ENCODE measurements around the gene PELI2. TPM values are rescaled to one million over a fixed set of nuclear protein-coding genes. Genes with fewer than 3 reads are reported as not detected.

The PELI2 gene
- total RNA-seq, 2 experiments from 2014 or later: 2.5 to 3.6 TPM

DNA sequence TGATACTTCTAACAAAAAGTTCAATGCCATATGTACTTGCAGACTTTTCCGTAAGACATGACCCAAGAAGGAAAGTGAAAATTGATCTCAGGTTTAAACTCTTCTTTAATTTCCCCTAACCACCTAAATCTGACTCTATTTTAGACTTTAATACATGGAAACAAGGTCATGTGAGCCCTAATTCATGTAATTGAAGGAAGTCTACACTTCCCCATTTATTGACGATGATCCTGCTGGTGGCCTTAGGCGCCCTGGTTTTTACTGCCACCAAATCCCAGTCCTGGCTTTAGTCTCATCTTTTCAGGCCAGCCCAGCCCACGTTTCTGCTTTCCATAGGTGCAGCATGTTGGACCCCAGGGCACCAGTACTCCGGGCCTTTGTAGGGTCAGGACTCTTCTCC lies 157.9 kb downstream of the PELI2 start:
- Mint-ChIP-seq H3K36me3 (ENCODE audit: low read depth) (no peaks in the 10 kb centered on the region), H3K4me1 (no peaks in the 10 kb centered on the region), H3K27me3 (no peaks in the 10 kb centered on the region), H3K9me3 (no peaks in the 10 kb centered on the region), H3K27ac (no peak overlapping the region), H3K4me3 (no peak overlapping the region)
- ChIA-PET CTCF (interaction anchor here (1.2 kb wide), 1 partner anchor 9 kb away, joined by 3 read pairs; no protein-coding TSS in a partner anchor), POLR2A (no interaction called here)
- DNase-seq: no peak

GRCh38 chr14:56278383-56278782 lies 160.2 kb downstream of the PELI2 start:
- POLR2A ChIA-PET: no interaction called here
- H3K9me3 Mint-ChIP-seq: no peaks in the 10 kb centered on the region

DNA sequence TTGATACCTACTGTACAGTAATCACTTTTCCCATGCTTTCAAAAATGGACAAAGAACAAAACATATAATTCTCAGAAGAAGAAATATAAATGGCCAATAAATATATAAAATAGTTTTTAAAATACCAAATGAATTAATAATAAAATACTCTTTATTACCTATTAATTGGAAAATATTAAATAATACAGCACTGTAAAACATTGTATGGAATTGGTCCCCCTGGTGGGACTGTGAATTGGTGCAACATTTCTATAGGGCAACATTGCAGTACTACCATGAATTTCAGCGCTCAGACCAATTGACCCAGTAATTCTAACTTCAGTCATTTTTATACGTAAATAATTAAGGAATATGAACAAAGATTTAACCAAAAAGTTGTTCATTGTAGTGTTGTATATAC lies 162.6 kb downstream of the PELI2 start:
- Mint-ChIP-seq H3K9me3 (no peaks in the 10 kb centered on the region), H3K27me3 (no peaks in the 10 kb centered on the region), H3K4me3 (no peak overlapping the region), H3K27ac (no peak overlapping the region), H3K36me3 (ENCODE audit: low read depth) (no peaks in the 10 kb centered on the region), H3K4me1 (no peaks in the 10 kb centered on the region)
- ChIA-PET POLR2A (no interaction called here), CTCF (interaction anchor here (0.7 kb wide), 1 partner anchor 210 kb away, joined by 4 read pairs; no protein-coding TSS in a partner anchor)
- no peak for DNase-seq

More at GRCh38 chr14:56278383-56278782, 160.2 kb downstream of the PELI2 start:
- Mint-ChIP-seq H3K4me3 (no peak overlapping the region), H3K27ac (no peak overlapping the region), H3K4me1 (no peaks in the 10 kb centered on the region), H3K36me3 (ENCODE audit: low read depth) (no peaks in the 10 kb centered on the region), H3K27me3 (no peaks in the 10 kb centered on the region)
- CTCF ChIA-PET: no interaction called here
- DNase-seq: no peak

DNA sequence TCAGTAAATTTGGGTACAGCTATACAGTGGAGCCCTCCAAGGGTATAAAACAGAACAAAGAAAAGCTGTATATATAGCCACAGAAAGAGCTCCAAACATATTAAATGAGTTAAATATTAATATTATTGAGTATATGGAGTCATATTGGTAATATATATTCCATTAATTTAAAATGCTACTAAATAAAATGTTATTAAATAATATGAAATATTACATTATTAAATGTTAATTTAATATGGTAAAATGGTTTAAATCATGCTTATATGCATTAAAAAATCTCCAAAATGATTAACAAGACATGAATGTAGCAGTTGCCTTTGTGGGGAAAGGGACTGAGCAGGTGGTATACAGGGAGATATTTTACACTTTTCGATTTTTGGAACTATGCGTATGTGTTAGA lies 164.0 kb downstream of the PELI2 start:
- H3K27ac Mint-ChIP-seq: no peak overlapping the region
- no peaks in the 10 kb centered on the region for H3K27me3 Mint-ChIP-seq
- H3K9me3 Mint-ChIP-seq: no peaks in the 10 kb centered on the region
- no peaks in the 10 kb centered on the region for H3K36me3 Mint-ChIP-seq (ENCODE audit: low read depth)
- ChIA-PET POLR2A (no interaction called here), CTCF (no interaction called here)
- no peak overlapping the region for H3K4me3 Mint-ChIP-seq
- no peak for DNase-seq
- no peaks in the 10 kb centered on the region for H3K4me1 Mint-ChIP-seq

DNA sequence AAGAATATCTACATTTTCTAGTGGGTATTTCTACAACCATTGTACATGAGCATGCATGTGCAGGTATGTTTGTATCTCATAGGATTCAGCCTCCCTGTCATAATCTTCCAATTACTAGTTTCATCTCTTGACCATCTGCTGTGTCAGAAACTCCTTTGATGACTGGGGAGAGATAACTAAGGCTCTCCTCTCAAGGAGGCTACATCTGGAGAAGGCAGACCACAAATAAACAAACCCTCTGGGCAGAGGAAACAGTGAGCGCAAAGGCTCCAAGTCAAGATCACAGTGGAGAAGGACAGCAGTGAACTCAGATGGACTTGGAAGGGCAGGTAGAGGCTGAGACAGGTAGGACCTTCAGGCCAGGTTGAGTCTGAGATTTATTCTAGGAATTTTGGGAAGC lies 166.4 kb downstream of the PELI2 start:
- CTCF ChIA-PET: interaction anchor here (1.6 to 2.1 kb wide), 2 partner anchors 9 to 14 kb away, joined by 3 to 5 read pairs; no protein-coding TSS in a partner anchor
- H3K27me3 Mint-ChIP-seq: no peaks in the 10 kb centered on the region

DNA sequence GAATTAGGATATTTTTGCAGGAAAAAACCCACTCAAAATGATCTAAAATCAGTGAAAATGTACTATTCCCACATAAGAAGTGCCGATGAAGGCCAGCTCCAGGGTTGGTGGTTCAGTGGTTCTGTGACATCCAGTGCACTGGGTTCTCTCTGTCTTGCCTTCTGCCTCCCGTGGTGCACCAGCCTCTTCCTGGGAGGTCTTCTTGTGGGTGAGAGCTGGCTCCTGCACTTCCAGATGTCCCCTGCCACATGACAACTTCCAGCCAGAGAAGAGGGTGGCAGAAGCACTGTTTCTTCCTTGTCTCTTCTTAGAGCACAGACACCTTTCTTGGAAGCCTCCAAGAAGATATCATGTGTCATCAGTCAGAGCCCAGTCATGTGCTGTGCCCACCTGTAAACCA lies 170.9 kb downstream of the PELI2 start:
- CTCF ChIA-PET: no interaction called here
- Mint-ChIP-seq H3K4me1 (no peaks in the 10 kb centered on the region), H3K9me3 (no peaks in the 10 kb centered on the region), H3K27ac (no peak overlapping the region), H3K4me3 (no peak overlapping the region), H3K27me3 (no peaks in the 10 kb centered on the region), H3K36me3 (ENCODE audit: low read depth) (no peaks in the 10 kb centered on the region)
- no peak for DNase-seq
- POLR2A ChIA-PET: no interaction called here

More for the DNA sequence above, 166.4 kb downstream of the PELI2 start:
- no peak overlapping the region for H3K4me3 Mint-ChIP-seq
- no peaks in the 10 kb centered on the region for H3K4me1 Mint-ChIP-seq
- H3K36me3 Mint-ChIP-seq (ENCODE audit: low read depth): no peaks in the 10 kb centered on the region
- no peak for DNase-seq
- H3K27ac Mint-ChIP-seq: no peak overlapping the region
- H3K9me3 Mint-ChIP-seq: no peaks in the 10 kb centered on the region
- POLR2A ChIA-PET: no interaction called here

DNA sequence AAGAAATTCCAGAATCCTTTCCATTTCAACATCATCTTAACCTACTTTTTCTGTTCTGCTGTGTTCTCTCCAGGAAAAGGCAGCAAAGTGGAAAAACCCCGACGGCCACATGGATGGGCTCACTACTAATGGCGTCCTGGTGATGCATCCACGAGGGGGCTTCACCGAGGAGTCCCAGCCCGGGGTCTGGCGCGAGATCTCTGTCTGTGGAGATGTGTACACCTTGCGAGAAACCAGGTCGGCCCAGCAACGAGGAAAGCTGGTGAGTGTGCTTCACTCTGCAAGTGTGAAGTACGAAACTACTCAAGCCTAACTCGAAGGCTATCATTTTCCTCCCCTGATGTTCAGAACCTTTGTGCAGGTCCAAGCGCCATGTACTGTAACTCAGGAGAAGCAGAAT lies 172.0 kb downstream of the PELI2 start:
- Mint-ChIP-seq H3K36me3 (ENCODE audit: low read depth) (no peaks in the 10 kb centered on the region), H3K27ac (no peak overlapping the region), H3K9me3 (no peaks in the 10 kb centered on the region), H3K4me1 (no peaks in the 10 kb centered on the region), H3K4me3 (no peak overlapping the region), H3K27me3 (no peaks in the 10 kb centered on the region)
- CTCF ChIA-PET: no interaction called here
- POLR2A ChIA-PET: no interaction called here
- DNase-seq: no peak

DNA sequence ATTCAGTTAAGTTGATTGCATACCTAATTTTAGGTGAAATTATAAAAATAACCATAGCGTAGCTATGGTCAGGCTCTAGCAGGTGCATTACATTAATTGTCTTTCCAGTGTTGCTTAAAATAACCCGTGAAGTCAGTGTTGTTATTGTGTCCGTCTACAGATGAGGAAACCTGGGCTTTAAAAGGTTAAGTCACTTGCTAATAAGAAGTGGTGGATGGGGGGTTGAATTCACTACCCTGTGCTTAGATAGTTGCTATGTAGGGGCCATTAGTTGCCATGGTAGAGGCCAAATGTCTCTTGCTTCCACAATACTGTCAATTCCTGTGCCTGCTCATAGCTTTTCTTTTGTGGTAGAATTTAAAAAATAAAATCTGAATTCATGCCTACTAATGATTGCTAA lies 174.8 kb downstream of the PELI2 start:
- Mint-ChIP-seq H3K27ac (no peak overlapping the region), H3K4me3 (no peak overlapping the region), H3K27me3 (no peaks in the 10 kb centered on the region), H3K36me3 (ENCODE audit: low read depth) (no peaks in the 10 kb centered on the region), H3K4me1 (no peaks in the 10 kb centered on the region), H3K9me3 (no peaks in the 10 kb centered on the region)
- ChIA-PET CTCF (interaction anchor here (1.1 kb wide), 1 partner anchor 568 kb away, joined by 3 read pairs; no protein-coding TSS in a partner anchor), POLR2A (no interaction called here)
- no peak for DNase-seq

GRCh38 chr14:56293506-56293905 lies 175.3 kb downstream of the PELI2 start:
- DNase-seq: no peak
- Mint-ChIP-seq H3K36me3 (ENCODE audit: low read depth) (no peaks in the 10 kb centered on the region), H3K27me3 (no peaks in the 10 kb centered on the region), H3K9me3 (no peaks in the 10 kb centered on the region), H3K27ac (no peak overlapping the region), H3K4me1 (no peaks in the 10 kb centered on the region), H3K4me3 (no peak overlapping the region)
- ChIA-PET POLR2A (no interaction called here), CTCF (no interaction called here)

DNA sequence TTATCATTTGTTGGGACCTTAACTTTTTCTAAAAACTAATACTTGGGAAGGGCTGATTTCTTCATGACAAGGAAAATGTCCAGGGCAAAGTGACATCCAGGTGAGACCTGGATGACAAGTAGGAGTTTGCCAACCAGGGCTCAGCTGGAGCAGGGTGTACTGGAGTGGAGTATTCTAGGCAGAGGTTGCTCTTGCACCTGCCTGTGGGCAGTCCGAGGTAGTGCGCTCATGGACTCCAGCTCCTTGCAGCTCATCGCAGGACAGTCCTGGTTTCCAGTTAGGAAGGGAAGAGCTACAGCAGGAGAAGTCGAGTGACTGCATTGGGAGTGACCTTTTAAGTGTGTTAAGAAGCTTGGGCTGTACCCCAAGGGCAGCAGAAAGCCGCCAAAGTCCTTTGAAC lies 175.9 kb downstream of the PELI2 start:
- Mint-ChIP-seq H3K36me3 (ENCODE audit: low read depth) (no peaks in the 10 kb centered on the region), H3K4me3 (no peak overlapping the region), H3K27ac (no peak overlapping the region), H3K9me3 (no peaks in the 10 kb centered on the region), H3K27me3 (no peaks in the 10 kb centered on the region), H3K4me1 (no peaks in the 10 kb centered on the region)
- DNase-seq: no peak
- POLR2A ChIA-PET: no interaction called here
- CTCF ChIA-PET: no interaction called here

DNA sequence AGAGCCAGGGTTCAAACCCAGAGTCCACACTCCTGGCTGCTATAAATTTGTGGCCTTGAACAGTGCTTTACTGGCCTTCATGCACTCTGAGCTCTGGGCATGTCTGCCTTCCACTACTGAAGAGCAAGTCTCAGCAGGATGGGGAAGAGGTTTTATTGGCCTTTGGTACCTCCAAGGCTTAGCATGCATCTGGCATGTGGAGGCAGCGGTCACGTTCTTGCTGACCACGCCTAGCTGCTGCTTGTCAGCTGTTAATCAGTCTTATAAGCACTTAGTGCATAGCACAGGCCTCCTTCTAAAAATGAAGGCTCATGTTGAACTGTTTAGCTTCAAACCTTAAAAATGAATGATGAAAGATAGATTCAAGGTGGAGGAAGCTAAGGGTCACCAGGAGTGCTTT lies 177.5 kb downstream of the PELI2 start:
- ChIA-PET POLR2A (no interaction called here), CTCF (no interaction called here)
- H3K4me1 Mint-ChIP-seq: no peaks in the 10 kb centered on the region

DNA sequence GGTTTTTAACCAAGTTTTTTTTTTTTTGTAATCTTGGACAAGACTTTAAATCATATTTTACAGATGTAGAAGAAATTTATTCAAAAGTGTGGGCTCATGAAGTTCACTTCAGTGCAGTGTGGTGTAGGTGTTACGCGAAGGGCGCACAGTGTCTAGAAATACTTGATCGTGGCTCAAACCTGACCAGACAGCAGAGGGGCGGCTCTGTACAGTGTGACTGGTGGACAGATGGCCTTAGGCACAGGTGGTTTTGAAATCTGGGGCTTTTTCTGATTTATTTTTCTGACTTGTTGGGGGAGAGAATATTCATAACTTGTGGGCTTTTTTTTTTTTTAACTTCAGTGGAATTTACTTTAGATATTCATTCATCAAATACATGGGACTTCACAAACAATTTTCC lies 179.2 kb downstream of the PELI2 start:
- no peak for DNase-seq
- no peaks in the 10 kb centered on the region for H3K9me3 Mint-ChIP-seq
- ChIA-PET POLR2A (no interaction called here), CTCF (interaction anchor here (0.7 kb wide), 1 partner anchor 9 kb away, joined by 3 read pairs; no protein-coding TSS in a partner anchor)
- H3K4me3 Mint-ChIP-seq: no peak overlapping the region
- no peaks in the 10 kb centered on the region for H3K4me1 Mint-ChIP-seq
- no peaks in the 10 kb centered on the region for H3K27me3 Mint-ChIP-seq
- H3K36me3 Mint-ChIP-seq (ENCODE audit: low read depth): no peaks in the 10 kb centered on the region
- H3K27ac Mint-ChIP-seq: no peak overlapping the region

More for the DNA sequence above, 177.5 kb downstream of the PELI2 start:
- no peak for DNase-seq
- Mint-ChIP-seq H3K36me3 (ENCODE audit: low read depth) (no peaks in the 10 kb centered on the region), H3K27me3 (no peaks in the 10 kb centered on the region), H3K4me3 (no peak overlapping the region), H3K9me3 (no peaks in the 10 kb centered on the region), H3K27ac (no peak overlapping the region)

GRCh38 chr14:56299306-56299984 lies 181.2 kb downstream of the PELI2 start:
- Mint-ChIP-seq H3K27me3 (no peaks in the 10 kb centered on the region), H3K4me1 (no peaks in the 10 kb centered on the region), H3K36me3 (ENCODE audit: low read depth) (no peaks in the 10 kb centered on the region), H3K4me3 (no peak overlapping the region), H3K27ac (no peak overlapping the region), H3K9me3 (no peaks in the 10 kb centered on the region)
- POLR2A ChIA-PET: no interaction called here
- DNase-seq: no peak
- CTCF ChIA-PET: interaction anchor here (1.5 kb wide), 1 partner anchor 14 kb away, joined by 5 read pairs; no protein-coding TSS in a partner anchor

GRCh38 chr14:56300495-56300894 lies 182.3 kb downstream of the PELI2 start:
- no peaks in the 10 kb centered on the region for H3K27me3 Mint-ChIP-seq
- H3K4me1 Mint-ChIP-seq: no peaks in the 10 kb centered on the region
- no peaks in the 10 kb centered on the region for H3K36me3 Mint-ChIP-seq (ENCODE audit: low read depth)
- H3K27ac Mint-ChIP-seq: no peak overlapping the region
- H3K4me3 Mint-ChIP-seq: no peak overlapping the region
- DNase-seq: no peak
- no peaks in the 10 kb centered on the region for H3K9me3 Mint-ChIP-seq
- ChIA-PET CTCF (no interaction called here), POLR2A (no interaction called here)

Data from activated CD4-positive, alpha-beta T cell treated with anti-CD3 and anti-CD28 coated beads, Interleukin-2, amount 10 ng/mL, durations not matched to agents 7 days and 5 days (primary cell).